Sigmoid colon (tissue), 4 donors: ENCODE results near the gene VANGL1.

Experiments
- CTCF ChIP-seq, 4 experiments: fragments of 450-650 bp in 3 of 4; fragments of 200-600 bp in 1 of 4; IDR thresholded peaks; one replicate each; pipeline ENCODE4 v1.5.1; 2016 to 2019; ENCODE audit warnings: antibody characterized with exemption in 4 of 4, mild to moderate bottlenecking in 3 of 4, moderate library complexity in 2 of 4
- EP300 ChIP-seq, 4 donors: sonication (generic); formaldehyde crosslinking; IDR thresholded peaks; one replicate each; pipeline ENCODE4 v1.6.1; 2017; ENCODE audit warnings: antibody characterized with exemption in 4 of 4
- POLR2A ChIP-seq, 2 donors: fragments of 450-650 bp; IDR thresholded peaks; one replicate each; pipeline ENCODE4 v1.6.1; 2016; ENCODE audit warnings: antibody characterized with exemption in 2 of 2, mild to moderate bottlenecking in 2 of 2, moderate library complexity in 2 of 2
- POLR2AphosphoS5 ChIP-seq, 4 donors: sonication (generic); formaldehyde crosslinking; IDR thresholded peaks; one replicate each; pipeline ENCODE4 v1.6.1; 2017; ENCODE audit warnings: antibody characterized with exemption in 4 of 4

- TF ChIP-seq CTCF (IDR thresholded peaks at IDR 0.05) (no peak), EP300 (IDR thresholded peaks at IDR 0.05) (no peak), POLR2AphosphoS5 (IDR thresholded peaks at IDR 0.05) (peak in 3 of 4 donors; percentile 5 to 68 (median 67)), POLR2A (IDR thresholded peaks at IDR 0.05) (no peak)
Measured at GRCh38 chr1:115641762-115642167, at the start of gene VANGL1.
